Measurements from ENCODE around the gene HRC. TPM values are rescaled to one million over a fixed set of nuclear protein-coding genes. Genes with fewer than 3 reads are reported as not detected.
A peak's percentile ranks its signal among the peaks of the same experiment; 100 is the strongest.

The HRC gene
- total and polyA plus RNA-seq, 11 donors = 267 to 1,953 (median 867) TPM

GRCh38 chr19:49104229-49104864 lies 50.8 kb downstream of the HRC start:
- peaks cover 0 to 100% (median 96%) of the 10 kb centered on the region in 9 donors for H3K36me3 ChIP-seq
- no peaks in the 10 kb centered on the region for H3K9me3 ChIP-seq
- 72 to 79% (median 75%) methylated on average over 27 to 30 of the region's 30 CpGs for WGBS, 4 donors
- H3K27ac ChIP-seq = no peak overlapping the region
- intact Hi-C loops (cut with DNase I) = no loop called here
- no peak overlapping the region for H3K4me3 ChIP-seq
- TF ChIP-seq POLR2A (IDR thresholded peaks at IDR 0.05) (no peak), CTCF (IDR thresholded peaks at IDR 0.05) (no peak)
- peak in 2 of 5 donors; percentile 25 to 66 for DNase-seq
- H3K4me1 ChIP-seq = peaks cover 0 to 4% (median 0%) of the 10 kb centered on the region in 12 donors
- no peak for ATAC-seq
- H3K27me3 ChIP-seq = no peaks in the 10 kb centered on the region

- 85 to 91% (median 88%) methylated on average over 23 to 33 of the region's 33 CpGs for WGBS, 4 donors
- Histone ChIP-seq H3K27me3 (no peaks in the 10 kb centered on the region), H3K36me3 (peaks cover 0 to 100% (median 96%) of the 10 kb centered on the region in 9 donors), H3K4me3 (no peak overlapping the region), H3K27ac (no peak overlapping the region), H3K9me3 (no peaks in the 10 kb centered on the region), H3K4me1 (peaks cover 0 to 4% (median 0%) of the 10 kb centered on the region in 12 donors)
- DNase-seq (no peak), ATAC-seq (no peak)
- no peak for TF ChIP-seq POLR2A (IDR thresholded peaks at IDR 0.05)
- TF ChIP-seq CTCF (IDR thresholded peaks at IDR 0.05) = no peak
- intact Hi-C loops (cut with DNase I) = no loop called here
Measured at GRCh38 chr19:49103331-49104085, 51.7 kb downstream of the HRC start.

GRCh38 chr19:49102303-49102702 lies 52.9 kb downstream of the HRC start:
- intact Hi-C loops (cut with DNase I) = no loop called here
- DNase-seq (no peak), ATAC-seq (no peak)
- no peaks in the 10 kb centered on the region for H3K27me3 ChIP-seq
- 86 to 90% (median 88%) methylated on average over 11 to 12 of the region's 12 CpGs for WGBS, 4 donors
- H3K9me3 ChIP-seq = no peaks in the 10 kb centered on the region
- no peak overlapping the region for H3K27ac ChIP-seq
- H3K36me3 ChIP-seq = peaks cover 0 to 100% (median 91%) of the 10 kb centered on the region in 9 donors
- no peak overlapping the region for H3K4me3 ChIP-seq
- peaks cover 0 to 11% (median 4%) of the 10 kb centered on the region in 12 donors for H3K4me1 ChIP-seq
- TF ChIP-seq POLR2A (IDR thresholded peaks at IDR 0.05) (no peak), CTCF (IDR thresholded peaks at IDR 0.05) (no peak)

Other genes starting within 250 kb of the HRC start
- under 1 TPM in 1 of 9 donors, not detected in 8; 0.49 TPM for gene DHDH, start 221.7 kb downstream of the HRC start, total RNA-seq
- gene DHDH, start 221.7 kb downstream of the HRC start, polyA plus RNA-seq = under 1 TPM in 1 of 2 donors, not detected in 1; 0.15 TPM
- 10 to 100 TPM; 17.9 to 68.4 (median 23.1) TPM for gene BAX, start 200.5 kb downstream of the HRC start, total RNA-seq
- 10 to 100 TPM; 21.1 to 34.4 TPM for gene BAX, start 200.5 kb downstream of the HRC start, polyA plus RNA-seq
- gene FTL, start 190.1 kb downstream of the HRC start, total RNA-seq = 1,000 to 10,000 TPM in 4 of 9 donors, 100 to 1,000 TPM in 5; 484 to 6,770 (median 857) TPM
- 1,000 to 10,000 TPM in 1 of 2 donors, 100 to 1,000 TPM in 1; 836 to 1,542 TPM for gene FTL, start 190.1 kb downstream of the HRC start, polyA plus RNA-seq
- 100 to 1,000 TPM; 125 to 264 (median 173) TPM for gene GYS1, start 162.1 kb downstream of the HRC start, total RNA-seq
- 100 to 1,000 TPM; 114 to 154 TPM for gene GYS1, start 162.1 kb downstream of the HRC start, polyA plus RNA-seq
- 10 to 100 TPM; 41.4 to 93.9 (median 50.9) TPM for gene RUVBL2, start 161.5 kb downstream of the HRC start, total RNA-seq
- 100 to 1,000 TPM in 1 of 2 donors, 10 to 100 TPM in 1; 68.0 to 109 TPM for gene RUVBL2, start 161.5 kb downstream of the HRC start, polyA plus RNA-seq
- not detected for gene LHB, start 138.3 kb downstream of the HRC start, total RNA-seq
- gene LHB, start 138.3 kb downstream of the HRC start, polyA plus RNA-seq = not detected
- not detected for gene CGB3, start 131.1 kb downstream of the HRC start, total RNA-seq
- not detected for gene CGB3, start 131.1 kb downstream of the HRC start, polyA plus RNA-seq
- not detected for gene CGB2, start 123.5 kb downstream of the HRC start, total RNA-seq
- not detected for gene CGB2, start 123.5 kb downstream of the HRC start, polyA plus RNA-seq
- not detected for gene CGB1, start 118.5 kb downstream of the HRC start, total RNA-seq
- not detected for gene CGB1, start 118.5 kb downstream of the HRC start, polyA plus RNA-seq
- not detected for gene CGB5, start 111.5 kb downstream of the HRC start, total RNA-seq
- not detected for gene CGB5, start 111.5 kb downstream of the HRC start, polyA plus RNA-seq
- gene CGB8, start 106.3 kb downstream of the HRC start, total RNA-seq = not detected
- not detected for gene CGB8, start 106.3 kb downstream of the HRC start, polyA plus RNA-seq
- gene CGB7, start 97.6 kb downstream of the HRC start, total RNA-seq = under 1 TPM in 1 of 9 donors, not detected in 8; 0.27 TPM
- under 1 TPM; 0.08 TPM for gene CGB7, start 97.6 kb downstream of the HRC start, polyA plus RNA-seq
- gene NTF4, start 90.6 kb downstream of the HRC start, total RNA-seq = not detected
- under 1 TPM in 1 of 2 donors, not detected in 1; 0.76 TPM for gene NTF4, start 90.6 kb downstream of the HRC start, polyA plus RNA-seq
- 1 to 10 TPM in 2 of 9 donors, under 1 TPM in 7; 0.12 to 1.6 (median 0.36) TPM for gene KCNA7, start 82.7 kb downstream of the HRC start, total RNA-seq
- 1 to 10 TPM in 1 of 2 donors, under 1 TPM in 1; 0.07 to 2.2 TPM for gene KCNA7, start 82.7 kb downstream of the HRC start, polyA plus RNA-seq
- 100 to 1,000 TPM in 4 of 9 donors, 10 to 100 TPM in 5; 61.6 to 115 (median 92.2) TPM for gene SNRNP70, start 69.9 kb downstream of the HRC start, total RNA-seq
- gene SNRNP70, start 69.9 kb downstream of the HRC start, polyA plus RNA-seq = 100 to 1,000 TPM in 1 of 2 donors, 10 to 100 TPM in 1; 96.6 to 163 TPM
- gene LIN7B, start 41.0 kb downstream of the HRC start, total RNA-seq = 10 to 100 TPM; 13.4 to 55.8 (median 22.6) TPM
- gene LIN7B, start 41.0 kb downstream of the HRC start, polyA plus RNA-seq = 10 to 100 TPM; 12.6 to 40.5 TPM
- 1 to 10 TPM in 6 of 9 donors, under 1 TPM in 3; 0.69 to 3.1 (median 1.3) TPM for gene C19orf73, start 36.3 kb downstream of the HRC start, total RNA-seq
- gene C19orf73, start 36.3 kb downstream of the HRC start, polyA plus RNA-seq = 1 to 10 TPM; 1.4 to 3.8 TPM
- 1 to 10 TPM; 2.7 to 7.7 (median 5.1) TPM for gene PPFIA3, start 35.9 kb downstream of the HRC start, total RNA-seq
- gene PPFIA3, start 35.9 kb downstream of the HRC start, polyA plus RNA-seq = 10 to 100 TPM in 1 of 2 donors, 1 to 10 TPM in 1; 7.4 to 12.8 TPM
- gene TRPM4, start 2.4 kb upstream of the HRC start, total RNA-seq = 10 to 100 TPM; 19.3 to 34.5 (median 25.8) TPM
- gene TRPM4, start 2.4 kb upstream of the HRC start, polyA plus RNA-seq = 10 to 100 TPM; 16.8 to 45.3 TPM
- gene SLC6A16, start 169.8 kb upstream of the HRC start, total RNA-seq = 1 to 10 TPM in 1 of 9 donors, under 1 TPM in 8; 0.27 to 1.3 (median 0.40) TPM
- under 1 TPM; 0.33 to 0.53 TPM for gene SLC6A16, start 169.8 kb upstream of the HRC start, polyA plus RNA-seq
- 10 to 100 TPM in 2 of 9 donors, 1 to 10 TPM in 7; 1.4 to 45.2 (median 4.2) TPM for gene CD37, start 180.0 kb upstream of the HRC start, total RNA-seq
- 1 to 10 TPM; 3.3 to 3.9 TPM for gene CD37, start 180.0 kb upstream of the HRC start, polyA plus RNA-seq
- 10 to 100 TPM; 31.1 to 77.2 (median 54.3) TPM for gene TEAD2, start 207.0 kb upstream of the HRC start, total RNA-seq
- gene TEAD2, start 207.0 kb upstream of the HRC start, polyA plus RNA-seq = 10 to 100 TPM; 44.9 to 52.2 TPM
- gene DKKL1, start 208.5 kb upstream of the HRC start, total RNA-seq = under 1 TPM in 1 of 9 donors, not detected in 8; 0.51 TPM
- gene DKKL1, start 208.5 kb upstream of the HRC start, polyA plus RNA-seq = under 1 TPM in 1 of 2 donors, not detected in 1; 0.24 TPM
- not detected for gene KASH5, start 232.9 kb upstream of the HRC start, total RNA-seq
- not detected for gene KASH5, start 232.9 kb upstream of the HRC start, polyA plus RNA-seq